AG04450 (cell line): ENCODE results near the gene PAM16. TPM values are rescaled to one million over a fixed set of nuclear protein-coding genes. Genes with fewer than 3 reads are reported as not detected.
A peak's percentile ranks its signal among the peaks of the same experiment; 100 is the strongest.

Experiments used
- CTCF ChIA-PET: fragments of 300-600, 350-600 bp; formaldehyde crosslinking; extraction: SDS; loops from one replicate; lab custom pipeline; 2022; ENCODE audit warnings: antibody characterized with exemption, inconsistent platforms; lab: Charles Lee
- POLR2A ChIA-PET: fragments of 350-600 bp; formaldehyde crosslinking; extraction: SDS; loops from one replicate; lab custom pipeline; 2021; ENCODE audit warnings: antibody characterized with exemption, inconsistent platforms; lab: Yijun Ruan, JAX
- DNase-seq: peaks from one replicate; pipeline ENCODE4 v3.0.0-alpha.2; 2011; ENCODE audit warnings: low read depth, low spot score
- H3K27ac ChIP-seq: one replicate; pipeline ENCODE4 v1.5.1; 2012; ENCODE audit warnings: low read depth, low read length, control low read depth
- H3K27me3 ChIP-seq: one replicate; pipeline ENCODE4 v1.6.0; 2012; ENCODE audit warnings: low read length; ENCODE audit not compliant: control insufficient read depth, insufficient read depth
- H3K4me3 ChIP-seq: 2 replicates; pipeline ENCODE4 v1.5.1; 2011; ENCODE audit warnings: mild to moderate bottlenecking, low read depth, low read length, control low read depth
- H3K9me3 ChIP-seq: 2 replicates; pipeline ENCODE4 v1.5.1; 2012; ENCODE audit warnings: low read length; ENCODE audit not compliant: control insufficient read depth, insufficient read depth
- polyA plus RNA-seq: library from polyadenylated mRNA; depleted of rRNA; stranded (reverse); fragments of >200 nt; gene quantifications from 2 replicates; pipeline ENCODE4 v1.2.3, GENCODE V29; 2011
- TF ChIP-seq, protein P1 (sequence below): IDR thresholded peaks from 2 replicates; pipeline ENCODE4 v1.5.1; 2011; ENCODE audit warnings: low read depth, low read length, control low read depth, inconsistent platforms

Gene PAM16
- polyA plus RNA-seq, 1 experiment: 18.4 TPM

DNA sequence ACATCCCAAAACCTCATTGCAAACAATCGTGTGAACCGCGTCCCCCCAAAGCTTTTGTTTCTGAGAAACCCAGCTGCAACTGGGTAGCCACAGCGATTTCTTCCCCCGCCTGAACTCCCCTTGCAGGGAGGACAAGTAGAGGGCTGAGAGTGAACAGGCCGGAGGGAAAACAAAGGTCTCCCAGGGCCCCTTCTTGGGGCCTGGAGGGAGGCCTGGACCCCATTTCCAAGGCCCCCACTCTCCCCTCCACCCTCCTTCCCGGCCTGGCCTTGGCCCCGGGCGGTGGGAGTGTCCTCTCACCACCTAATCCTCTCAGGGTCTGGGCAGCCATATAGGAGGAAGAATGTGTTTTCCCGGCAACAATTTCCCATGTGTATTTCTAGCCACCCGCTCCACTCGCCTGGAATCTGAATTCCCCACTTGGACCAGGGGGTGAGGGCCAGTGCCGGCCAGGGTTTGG lies 32.6 kb downstream of the PAM16 start:
- TF ChIP-seq, protein P1, sequence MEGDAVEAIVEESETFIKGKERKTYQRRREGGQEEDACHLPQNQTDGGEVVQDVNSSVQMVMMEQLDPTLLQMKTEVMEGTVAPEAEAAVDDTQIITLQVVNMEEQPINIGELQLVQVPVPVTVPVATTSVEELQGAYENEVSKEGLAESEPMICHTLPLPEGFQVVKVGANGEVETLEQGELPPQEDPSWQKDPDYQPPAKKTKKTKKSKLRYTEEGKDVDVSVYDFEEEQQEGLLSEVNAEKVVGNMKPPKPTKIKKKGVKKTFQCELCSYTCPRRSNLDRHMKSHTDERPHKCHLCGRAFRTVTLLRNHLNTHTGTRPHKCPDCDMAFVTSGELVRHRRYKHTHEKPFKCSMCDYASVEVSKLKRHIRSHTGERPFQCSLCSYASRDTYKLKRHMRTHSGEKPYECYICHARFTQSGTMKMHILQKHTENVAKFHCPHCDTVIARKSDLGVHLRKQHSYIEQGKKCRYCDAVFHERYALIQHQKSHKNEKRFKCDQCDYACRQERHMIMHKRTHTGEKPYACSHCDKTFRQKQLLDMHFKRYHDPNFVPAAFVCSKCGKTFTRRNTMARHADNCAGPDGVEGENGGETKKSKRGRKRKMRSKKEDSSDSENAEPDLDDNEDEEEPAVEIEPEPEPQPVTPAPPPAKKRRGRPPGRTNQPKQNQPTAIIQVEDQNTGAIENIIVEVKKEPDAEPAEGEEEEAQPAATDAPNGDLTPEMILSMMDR: no peak
- Histone ChIP-seq H3K27me3 (no peaks in the 10 kb centered on the region), H3K4me3 (no peak overlapping the region; the same call in 1 of the 2 replicates), H3K27ac (no peak overlapping the region), H3K9me3 (no peaks in the 10 kb centered on the region; the same call in 1 of the 2 replicates)
- ChIA-PET CTCF (no interaction called here), POLR2A (interaction anchor here (0.6 to 1.5 kb wide), 3 partner anchors 9 to 46 kb away, joined by 3 to 4 read pairs (median 4); partner anchors contain the start of gene TFAP4)
- DNase-seq: no peak

DNA sequence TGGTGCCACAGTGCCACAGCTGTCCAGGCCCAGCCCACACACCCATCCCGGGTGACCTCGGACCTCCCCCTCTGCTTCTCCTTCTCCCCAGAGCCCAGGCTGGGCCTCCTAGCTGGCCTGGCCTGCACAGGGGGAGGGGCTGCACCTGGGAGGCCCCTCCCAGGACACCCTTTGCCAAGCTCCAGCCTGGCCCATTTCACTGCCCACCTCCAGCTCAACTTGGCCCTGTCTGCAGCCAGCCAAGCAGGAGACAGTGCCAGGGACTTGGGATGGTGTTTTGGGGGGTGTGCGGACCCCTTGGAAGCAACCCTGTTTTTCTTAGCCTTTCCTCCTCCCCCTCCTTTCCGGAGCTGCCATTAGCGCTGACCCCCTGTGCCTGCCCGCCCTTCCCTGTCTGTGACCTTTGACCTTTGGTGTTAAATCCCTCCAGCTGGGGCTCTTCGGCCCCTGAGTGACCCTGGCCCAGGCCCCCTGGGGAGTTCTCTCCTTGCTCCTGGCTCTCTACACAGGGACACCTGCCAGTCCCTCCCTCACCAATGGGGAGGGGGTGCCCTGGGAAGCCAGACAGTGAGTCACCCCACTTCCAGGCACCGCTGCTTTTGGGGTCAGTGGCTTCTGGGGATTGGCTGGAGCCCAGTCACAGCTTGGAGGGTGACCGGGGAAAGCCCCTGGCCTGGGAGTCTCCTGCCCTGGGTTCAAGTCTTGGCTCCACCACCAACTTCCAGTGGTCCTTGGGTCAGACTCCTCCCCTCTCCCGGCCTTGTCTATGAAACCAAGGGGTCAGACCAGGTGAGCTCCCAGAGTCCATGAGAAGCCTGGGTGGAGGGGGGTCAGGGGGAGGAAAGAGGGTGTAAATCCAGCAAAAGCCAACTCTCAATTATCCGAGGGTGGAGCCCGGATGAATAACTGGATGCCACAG lies 33.3 kb downstream of the PAM16 start:
- TF ChIP-seq, protein P1: no peak
- Histone ChIP-seq H3K9me3 (no peaks in the 10 kb centered on the region; the same call in 1 of the 2 replicates), H3K27ac (peak overlapping the region; percentile 21), H3K27me3 (no peaks in the 10 kb centered on the region), H3K4me3 (peak overlapping the region; percentile 76)
- POLR2A ChIA-PET: interaction anchor here (0.6 to 1.5 kb wide), 5 partner anchors 8 to 46 kb away, joined by 3 to 6 read pairs (median 4); partner anchors contain the start of gene TFAP4
- DNase-seq: no peak
- CTCF ChIA-PET: interaction anchor here (0.7 to 1.1 kb wide), 2 partner anchors 29 to 85 kb away, joined by 3 to 4 read pairs; no protein-coding TSS in a partner anchor

DNA sequence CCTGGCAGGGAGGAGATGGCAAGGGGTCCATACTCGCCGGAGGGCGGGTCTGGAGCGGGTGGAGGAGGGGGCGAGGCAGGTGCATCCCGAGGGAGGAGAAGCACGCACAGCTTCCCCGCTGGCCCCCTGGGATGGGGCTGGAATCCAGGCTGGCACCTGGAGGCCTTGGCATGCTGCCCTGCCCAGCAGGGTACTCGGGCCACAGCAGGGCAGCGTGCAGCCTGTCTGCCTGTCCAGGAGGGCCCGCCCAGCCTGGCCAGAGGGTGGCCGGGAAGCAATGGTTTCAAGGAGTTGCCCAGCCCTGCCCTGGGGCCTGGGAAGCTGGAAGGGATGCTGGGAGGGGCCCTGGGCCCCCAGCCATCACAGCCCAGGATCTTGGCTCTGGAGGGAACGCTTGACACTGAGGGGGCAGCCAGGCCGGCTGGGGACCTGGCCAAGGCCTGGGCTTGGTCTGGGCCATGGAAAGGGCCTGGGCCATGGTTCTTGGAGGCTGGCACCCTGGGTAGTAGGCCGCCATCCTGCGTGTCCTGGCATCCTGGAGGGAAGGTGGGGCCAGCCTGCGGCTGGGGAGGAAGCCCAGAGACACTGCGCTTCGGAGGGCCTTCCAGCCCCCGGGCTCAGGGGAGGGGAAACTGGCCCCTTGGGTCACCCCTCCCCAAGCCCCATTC lies 34.1 kb downstream of the PAM16 start:
- ChIA-PET POLR2A (interaction anchor here (0.8 to 1.4 kb wide), 3 partner anchors 11 to 45 kb away, joined by 3 to 6 read pairs (median 4); no protein-coding TSS in a partner anchor), CTCF (interaction anchor here (0.7 to 1.4 kb wide), 3 partner anchors 11 to 86 kb away, joined by 3 to 4 read pairs (median 4); no protein-coding TSS in a partner anchor)
- TF ChIP-seq, protein P1: no peak
- Histone ChIP-seq H3K4me3 (peak overlapping the region; percentile 76), H3K27me3 (no peaks in the 10 kb centered on the region), H3K27ac (peak overlapping the region; percentile 39), H3K9me3 (no peaks in the 10 kb centered on the region; the same call in 1 of the 2 replicates)
- no peak for DNase-seq

DNA sequence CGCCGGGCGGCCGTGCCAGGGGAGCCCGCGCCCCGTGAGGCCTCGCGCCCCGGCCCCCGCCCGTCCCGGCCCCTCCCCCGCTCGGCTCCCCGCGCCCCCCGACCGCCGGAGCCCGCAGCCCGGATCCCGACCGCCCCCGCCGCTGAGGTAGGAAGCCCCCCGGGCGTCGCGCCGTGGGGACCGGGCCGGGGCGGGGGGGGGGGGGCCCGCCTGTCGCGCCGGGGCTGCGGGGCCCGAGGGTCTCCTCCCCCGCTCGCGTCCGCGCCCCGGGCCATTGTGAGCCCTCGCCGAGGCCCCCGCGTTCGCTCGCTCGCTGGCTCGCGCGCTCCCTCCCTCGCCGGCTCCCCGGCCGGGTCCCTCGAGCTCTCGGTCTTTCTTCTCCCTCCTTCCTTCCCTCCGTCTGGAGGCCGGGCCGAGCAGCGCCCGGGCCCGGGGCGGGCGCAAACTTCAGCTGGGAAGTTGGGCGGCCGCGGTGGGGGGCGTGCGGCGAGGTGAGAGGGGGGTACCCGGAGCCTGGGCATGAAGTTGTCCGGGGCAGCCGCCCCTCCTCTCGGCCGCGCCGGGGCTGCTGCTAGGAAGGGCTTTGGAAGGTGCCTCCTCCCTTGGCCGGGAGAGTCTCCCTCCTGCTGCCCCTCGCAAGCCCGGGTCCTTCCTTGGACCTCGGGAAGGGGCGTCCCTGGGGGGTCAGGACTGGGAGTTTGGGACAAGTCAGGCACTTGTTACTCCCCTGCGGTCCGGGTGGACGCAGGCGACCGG lies 34.8 kb downstream of the PAM16 start:
- CTCF ChIA-PET: interaction anchor here (1.4 kb wide), 1 partner anchor 12 kb away, joined by 4 read pairs; no protein-coding TSS in a partner anchor
- Histone ChIP-seq H3K4me3 (peak overlapping the region; percentile 76), H3K27ac (peak overlapping the region; percentile 39), H3K9me3 (no peaks in the 10 kb centered on the region; the same call in 1 of the 2 replicates), H3K27me3 (no peaks in the 10 kb centered on the region)
- TF ChIP-seq, protein P1: no peak
- POLR2A ChIA-PET: interaction anchor here (0.6 to 0.8 kb wide), 2 partner anchors 12 to 86 kb away, joined by 3 to 4 read pairs; no protein-coding TSS in a partner anchor
- no peak for DNase-seq
